ENCODE measurements around the gene NRXN3. TPM values are rescaled to one million over a fixed set of nuclear protein-coding genes. Genes with fewer than 3 reads are reported as not detected.

NRXN3 gene
- total RNA-seq, 2 experiments from 2014 or later = not detected

DNA sequence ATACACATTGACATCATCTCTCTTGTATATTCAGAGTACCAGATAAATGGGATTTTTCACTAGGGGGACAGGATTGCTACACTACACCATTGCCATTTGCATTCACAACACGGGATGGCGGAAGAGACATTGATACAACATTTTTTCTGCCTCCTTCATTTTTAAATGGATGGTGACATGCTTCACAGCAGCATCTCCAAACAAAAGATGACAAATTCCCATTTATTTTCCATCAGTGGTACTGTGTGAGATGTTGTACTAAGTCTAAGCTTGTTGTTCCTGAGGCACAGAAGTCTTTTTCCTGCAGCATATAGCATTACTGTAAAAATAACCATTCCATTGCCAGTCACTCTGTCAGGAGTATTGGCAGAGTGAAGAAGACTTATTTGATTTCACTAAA lies 912.7 kb downstream of the NRXN3 start:
- ChIA-PET CTCF (ENCODE audit: unreplicated experiment) (no interaction called here), POLR2A (no interaction called here)
- no peaks in the 10 kb centered on the region for H3K9me2 ChIP-seq (ENCODE audit: insufficient read depth, low read length)
- DNase-seq (ENCODE audit: low spot score) = no peak
- H3K4me1 ChIP-seq (ENCODE audit: insufficient read depth, low read length, poor library complexity, severe bottlenecking) = no peaks in the 10 kb centered on the region
- BruUV-seq (replicated peaks) = no TSS peak
- H3K9me3 ChIP-seq (ENCODE audit: low read length) = no peaks in the 10 kb centered on the region
- intact Hi-C loops (cut with micrococcal nuclease; ENCODE audit: unreplicated experiment) = no loop called here
- H2AFZ ChIP-seq (ENCODE audit: low read length) = no peak overlapping the region
- no peaks in the 10 kb centered on the region for H4K20me1 ChIP-seq (ENCODE audit: insufficient read depth, low read length)
- no peak overlapping the region for H3K4me2 ChIP-seq (ENCODE audit: low read length)
- no peak overlapping the region for H3K27ac ChIP-seq (ENCODE audit: low read depth, low read length, poor library complexity, severe bottlenecking)
- TF ChIP-seq, protein P1, sequence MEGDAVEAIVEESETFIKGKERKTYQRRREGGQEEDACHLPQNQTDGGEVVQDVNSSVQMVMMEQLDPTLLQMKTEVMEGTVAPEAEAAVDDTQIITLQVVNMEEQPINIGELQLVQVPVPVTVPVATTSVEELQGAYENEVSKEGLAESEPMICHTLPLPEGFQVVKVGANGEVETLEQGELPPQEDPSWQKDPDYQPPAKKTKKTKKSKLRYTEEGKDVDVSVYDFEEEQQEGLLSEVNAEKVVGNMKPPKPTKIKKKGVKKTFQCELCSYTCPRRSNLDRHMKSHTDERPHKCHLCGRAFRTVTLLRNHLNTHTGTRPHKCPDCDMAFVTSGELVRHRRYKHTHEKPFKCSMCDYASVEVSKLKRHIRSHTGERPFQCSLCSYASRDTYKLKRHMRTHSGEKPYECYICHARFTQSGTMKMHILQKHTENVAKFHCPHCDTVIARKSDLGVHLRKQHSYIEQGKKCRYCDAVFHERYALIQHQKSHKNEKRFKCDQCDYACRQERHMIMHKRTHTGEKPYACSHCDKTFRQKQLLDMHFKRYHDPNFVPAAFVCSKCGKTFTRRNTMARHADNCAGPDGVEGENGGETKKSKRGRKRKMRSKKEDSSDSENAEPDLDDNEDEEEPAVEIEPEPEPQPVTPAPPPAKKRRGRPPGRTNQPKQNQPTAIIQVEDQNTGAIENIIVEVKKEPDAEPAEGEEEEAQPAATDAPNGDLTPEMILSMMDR (conservative IDR thresholded peaks at IDR 0.05; ENCODE audit: low read length) = no peak
- no peak for TF ChIP-seq EZH2phosphoT487 (IDR thresholded peaks at IDR 0.05; ENCODE audit: borderline replicate concordance, low read depth, low read length)
- H3K36me3 ChIP-seq (ENCODE audit: insufficient read depth, low read length) = no peaks in the 10 kb centered on the region
- no peaks in the 10 kb centered on the region for H3K79me2 ChIP-seq (ENCODE audit: insufficient read depth, low read depth, low read length)
- no peak overlapping the region for H3K4me3 ChIP-seq (ENCODE audit: low read depth, low read length, poor library complexity, severe bottlenecking)

DNA sequence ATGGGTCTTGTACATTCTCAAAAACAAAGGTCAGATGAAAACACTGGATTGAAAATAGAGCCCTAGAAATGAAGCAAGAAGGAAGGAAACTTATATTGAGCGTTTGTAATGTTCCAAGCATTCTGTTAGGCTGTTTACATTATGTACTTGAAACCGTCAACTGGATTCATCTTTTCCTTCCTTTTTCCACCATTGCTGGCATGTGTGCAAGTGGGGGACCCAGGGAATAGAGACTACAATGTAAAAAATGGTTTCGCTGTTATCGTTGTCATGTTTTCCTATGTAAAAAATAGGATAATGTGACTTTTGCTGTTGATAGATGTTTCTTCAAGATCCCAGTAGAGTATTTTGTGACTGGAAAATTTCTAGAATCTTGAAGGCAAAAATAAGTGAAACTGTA lies 913.2 kb downstream of the NRXN3 start:
- no TSS peak for BruUV-seq (replicated peaks)
- ChIA-PET CTCF (ENCODE audit: unreplicated experiment) (no interaction called here), POLR2A (no interaction called here)
- Histone ChIP-seq H2AFZ (ENCODE audit: low read length) (no peak overlapping the region), H3K36me3 (ENCODE audit: insufficient read depth, low read length) (no peaks in the 10 kb centered on the region), H4K20me1 (ENCODE audit: insufficient read depth, low read length) (no peaks in the 10 kb centered on the region), H3K9me3 (ENCODE audit: low read length) (no peaks in the 10 kb centered on the region), H3K9me2 (ENCODE audit: insufficient read depth, low read length) (no peaks in the 10 kb centered on the region), H3K4me2 (ENCODE audit: low read length) (no peak overlapping the region), H3K4me1 (ENCODE audit: insufficient read depth, low read length, poor library complexity, severe bottlenecking) (no peaks in the 10 kb centered on the region), H3K79me2 (ENCODE audit: insufficient read depth, low read depth, low read length) (no peaks in the 10 kb centered on the region), H3K4me3 (ENCODE audit: low read depth, low read length, poor library complexity, severe bottlenecking) (no peak overlapping the region), H3K27ac (ENCODE audit: low read depth, low read length, poor library complexity, severe bottlenecking) (no peak overlapping the region)
- no peak for DNase-seq (ENCODE audit: low spot score)
- TF ChIP-seq, protein P1 (conservative IDR thresholded peaks at IDR 0.05; ENCODE audit: low read length) = no peak
- no peak for TF ChIP-seq EZH2phosphoT487 (IDR thresholded peaks at IDR 0.05; ENCODE audit: borderline replicate concordance, low read depth, low read length)
- intact Hi-C loops (cut with micrococcal nuclease; ENCODE audit: unreplicated experiment) = no loop called here

DNA sequence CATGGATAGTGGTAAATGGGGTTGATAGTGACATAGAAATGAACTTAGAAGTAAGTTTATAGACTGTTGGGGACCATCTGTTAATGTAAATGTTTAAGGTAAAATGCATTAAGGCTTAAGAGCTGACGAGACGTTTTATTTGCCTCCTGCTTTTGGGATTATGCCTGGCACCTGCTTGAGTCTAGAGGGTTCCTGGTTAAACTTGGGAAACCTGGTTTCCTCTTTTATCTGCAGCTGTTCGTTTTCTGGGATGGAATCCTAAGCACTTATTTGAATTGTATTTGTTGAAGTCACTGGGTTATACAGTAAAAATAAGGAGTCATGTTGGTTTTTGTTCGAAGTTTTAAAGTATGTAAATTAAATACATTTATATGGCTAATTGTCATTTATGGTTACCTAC lies 914.7 kb downstream of the NRXN3 start:
- no peaks in the 10 kb centered on the region for H4K20me1 ChIP-seq (ENCODE audit: insufficient read depth, low read length)
- H3K4me1 ChIP-seq (ENCODE audit: insufficient read depth, low read length, poor library complexity, severe bottlenecking) = no peaks in the 10 kb centered on the region
- no peaks in the 10 kb centered on the region for H3K9me3 ChIP-seq (ENCODE audit: low read length)
- no peak overlapping the region for H3K4me3 ChIP-seq (ENCODE audit: low read depth, low read length, poor library complexity, severe bottlenecking)
- H3K9me2 ChIP-seq (ENCODE audit: insufficient read depth, low read length) = no peaks in the 10 kb centered on the region
- ChIA-PET CTCF (ENCODE audit: unreplicated experiment) (no interaction called here), POLR2A (no interaction called here)
- intact Hi-C loops (cut with micrococcal nuclease; ENCODE audit: unreplicated experiment) = no loop called here
- H3K36me3 ChIP-seq (ENCODE audit: insufficient read depth, low read length) = no peaks in the 10 kb centered on the region
- TF ChIP-seq EZH2phosphoT487 (IDR thresholded peaks at IDR 0.05; ENCODE audit: borderline replicate concordance, low read depth, low read length) = no peak
- TF ChIP-seq, protein P1 (conservative IDR thresholded peaks at IDR 0.05; ENCODE audit: low read length) = no peak
- H3K4me2 ChIP-seq (ENCODE audit: low read length) = no peak overlapping the region
- no TSS peak for BruUV-seq (replicated peaks)
- H3K79me2 ChIP-seq (ENCODE audit: insufficient read depth, low read depth, low read length) = no peaks in the 10 kb centered on the region
- H3K27ac ChIP-seq (ENCODE audit: low read depth, low read length, poor library complexity, severe bottlenecking) = no peak overlapping the region
- no peak for DNase-seq (ENCODE audit: low spot score)
- no peak overlapping the region for H2AFZ ChIP-seq (ENCODE audit: low read length)
